Gastrocnemius medialis (tissue), 4 donors: ENCODE data around the gene SCARB2.

Source experiments
- POLR2A ChIP-seq, 2 donors: fragments of 450-650 bp; IDR thresholded peaks; one replicate each; pipeline ENCODE4 v1.6.1; 2017; ENCODE audit warnings: antibody characterized with exemption in 2 of 2, mild to moderate bottlenecking in 2 of 2, moderate library complexity in 2 of 2
- TF ChIP-seq, protein P1 (sequence below), 5 experiments: fragments of 450-650 bp in 3 of 5; fragments of 200-600 bp in 2 of 5; sonication (generic) in 2 of 5; IDR thresholded peaks in 4 of 5; conservative IDR thresholded peaks in 1 of 5; 1 replicate in 4 of 5; 2 replicates in 1 of 5; pipeline ENCODE4 v1.5.1; 2016 to 2019; ENCODE audit warnings: antibody characterized with exemption in 5 of 5, mild to moderate bottlenecking in 3 of 5, moderate library complexity in 3 of 5

DNA sequence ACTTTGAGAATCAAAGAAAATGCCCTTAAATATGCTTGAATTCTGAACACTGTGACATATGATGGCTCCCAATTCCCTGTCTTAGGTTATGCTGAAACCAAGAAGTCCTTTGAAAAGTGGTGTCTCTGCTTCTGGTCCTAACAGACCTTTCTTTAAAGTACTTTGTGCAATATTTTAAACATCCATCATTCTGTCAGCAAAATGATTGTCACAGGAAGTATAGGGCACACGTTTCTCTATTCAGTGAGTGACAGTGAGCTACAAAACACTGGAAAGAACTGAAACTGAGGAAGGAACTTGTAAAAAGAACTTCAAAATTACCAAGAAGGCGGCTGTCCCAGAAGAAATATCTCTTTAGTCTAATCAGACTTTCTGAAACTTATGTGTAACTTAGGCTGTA is 53.3 kb downstream of the SCARB2 start:
- TF ChIP-seq POLR2A (IDR thresholded peaks at IDR 0.05), result no peak
- TF ChIP-seq, protein P1, sequence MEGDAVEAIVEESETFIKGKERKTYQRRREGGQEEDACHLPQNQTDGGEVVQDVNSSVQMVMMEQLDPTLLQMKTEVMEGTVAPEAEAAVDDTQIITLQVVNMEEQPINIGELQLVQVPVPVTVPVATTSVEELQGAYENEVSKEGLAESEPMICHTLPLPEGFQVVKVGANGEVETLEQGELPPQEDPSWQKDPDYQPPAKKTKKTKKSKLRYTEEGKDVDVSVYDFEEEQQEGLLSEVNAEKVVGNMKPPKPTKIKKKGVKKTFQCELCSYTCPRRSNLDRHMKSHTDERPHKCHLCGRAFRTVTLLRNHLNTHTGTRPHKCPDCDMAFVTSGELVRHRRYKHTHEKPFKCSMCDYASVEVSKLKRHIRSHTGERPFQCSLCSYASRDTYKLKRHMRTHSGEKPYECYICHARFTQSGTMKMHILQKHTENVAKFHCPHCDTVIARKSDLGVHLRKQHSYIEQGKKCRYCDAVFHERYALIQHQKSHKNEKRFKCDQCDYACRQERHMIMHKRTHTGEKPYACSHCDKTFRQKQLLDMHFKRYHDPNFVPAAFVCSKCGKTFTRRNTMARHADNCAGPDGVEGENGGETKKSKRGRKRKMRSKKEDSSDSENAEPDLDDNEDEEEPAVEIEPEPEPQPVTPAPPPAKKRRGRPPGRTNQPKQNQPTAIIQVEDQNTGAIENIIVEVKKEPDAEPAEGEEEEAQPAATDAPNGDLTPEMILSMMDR (IDR thresholded peaks at IDR 0.05 in 4 of 5, conservative IDR thresholded peaks at IDR 0.05 in 1 of 5), result no peak
